GM18858 (cell line): ENCODE data around the gene NAV3.

Experiments
- ATAC-seq: cut with Tn5 transposase; IDR thresholded peaks from one replicate; pipeline ENCODE4 v1.9.1; 2021; ENCODE audit not compliant: unreplicated experiment

The NAV3 gene

DNA sequence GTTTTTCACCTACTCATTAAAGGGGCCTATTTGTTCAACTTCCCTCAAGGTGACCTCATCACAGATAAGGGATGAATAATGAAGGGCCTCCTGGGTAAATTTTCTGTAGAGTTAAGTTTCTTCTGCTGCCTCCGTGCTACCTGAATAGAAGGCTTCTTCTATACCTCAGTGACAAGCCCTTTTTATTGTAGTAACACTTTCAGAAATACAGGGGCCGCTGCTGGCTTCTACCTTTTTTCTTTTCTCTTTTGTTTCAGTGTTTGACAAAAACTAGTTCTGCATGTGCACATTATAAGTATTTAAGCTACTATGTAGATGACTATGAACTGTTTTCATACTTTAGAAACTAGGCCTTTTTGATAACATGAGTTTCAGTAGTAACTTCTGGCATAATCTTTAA is 207.0 kb downstream of the NAV3 start:
- no peak for ATAC-seq

DNA sequence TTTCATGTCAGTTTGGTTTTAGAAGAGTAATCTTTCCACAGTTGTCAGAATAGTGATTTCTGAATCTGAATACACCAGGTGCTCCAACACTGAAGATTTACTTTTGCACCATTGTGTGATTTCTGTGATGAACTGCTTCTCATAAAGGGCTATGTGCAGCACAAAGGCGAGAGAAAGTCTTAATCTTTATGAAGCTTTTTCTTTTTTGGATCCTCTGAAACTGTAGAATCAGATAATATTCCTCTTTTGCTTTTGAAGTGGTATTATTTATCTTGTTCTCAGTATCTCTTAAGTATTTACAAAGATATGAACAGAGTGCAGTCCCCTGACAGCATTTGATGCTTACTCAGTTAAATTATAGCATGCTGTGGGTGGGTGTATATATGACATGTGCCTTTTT is 207.8 kb downstream of the NAV3 start:
- ATAC-seq = no peak

DNA sequence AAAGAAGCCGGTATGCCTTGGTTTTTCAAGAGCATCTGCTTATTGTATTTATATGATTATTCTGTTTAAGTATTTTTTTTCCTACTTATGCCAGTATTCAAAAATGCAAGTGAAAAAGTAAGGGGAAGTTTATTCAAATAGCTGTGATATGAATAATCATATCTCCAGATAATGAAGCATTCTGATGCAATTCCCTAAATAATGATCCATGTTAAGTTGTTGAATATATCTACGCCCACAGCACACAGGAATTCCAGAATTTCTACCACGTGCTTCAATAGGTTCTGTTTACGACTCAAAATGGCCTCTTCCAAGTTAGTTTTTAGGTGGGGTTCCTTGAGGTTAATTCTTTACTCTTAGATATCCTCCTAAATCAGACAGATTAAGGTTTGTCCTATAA is 208.3 kb downstream of the NAV3 start:
- ATAC-seq = no peak

DNA sequence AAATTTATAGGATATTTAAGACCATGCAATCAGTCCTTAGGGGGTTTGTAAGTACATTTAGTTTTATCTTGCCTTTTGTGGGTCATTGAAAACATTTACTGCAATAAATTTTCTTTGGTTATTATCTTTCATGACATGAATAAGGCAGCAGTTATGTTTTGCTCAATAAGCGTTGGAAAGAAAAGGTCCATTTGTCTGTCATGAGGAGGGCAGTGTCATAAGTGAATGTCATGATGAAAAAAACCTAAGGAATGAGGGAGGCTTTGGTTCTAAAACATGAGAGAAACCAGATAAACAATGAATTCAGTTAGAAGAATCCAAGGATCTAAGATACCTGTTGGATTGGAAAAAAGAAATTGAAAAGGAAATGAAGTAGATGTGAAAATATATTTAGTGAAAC is 209.4 kb downstream of the NAV3 start:
- no peak for ATAC-seq

DNA sequence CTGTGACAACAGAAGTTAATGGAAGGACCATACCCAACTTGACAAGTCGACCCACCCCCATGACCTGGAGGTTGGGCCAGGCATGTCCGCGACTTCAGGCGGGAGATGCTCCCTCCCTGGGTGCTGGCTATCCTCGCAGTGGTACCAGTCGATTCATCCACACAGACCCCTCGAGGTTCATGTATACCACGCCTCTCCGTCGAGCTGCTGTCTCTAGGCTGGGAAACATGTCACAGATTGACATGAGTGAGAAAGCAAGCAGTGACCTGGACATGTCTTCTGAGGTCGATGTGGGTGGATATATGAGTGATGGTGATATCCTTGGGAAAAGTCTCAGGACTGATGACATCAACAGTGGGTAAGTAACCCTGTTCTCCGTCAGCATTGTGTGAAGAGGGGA is 220.1 kb downstream of the NAV3 start:
- ATAC-seq = no peak

DNA sequence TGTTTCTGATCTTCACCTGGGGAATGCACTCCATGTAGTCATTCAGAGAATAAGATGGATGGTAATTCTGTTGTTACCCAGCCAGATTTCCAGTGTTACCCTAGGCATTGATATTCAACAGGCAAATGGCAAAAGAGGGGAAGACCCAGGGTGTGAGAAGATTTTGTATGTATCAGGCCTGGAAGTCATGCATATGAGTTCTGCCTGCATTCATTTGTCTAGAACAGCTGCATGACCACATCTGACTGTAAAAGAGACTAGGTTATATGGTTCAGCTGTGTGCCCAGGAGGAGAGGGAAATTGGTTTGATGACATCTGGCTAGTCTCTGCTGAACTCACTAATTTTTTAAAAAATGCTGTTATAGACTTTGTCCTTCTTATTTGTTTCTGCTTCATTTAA is 224.9 kb downstream of the NAV3 start:
- no peak for ATAC-seq

DNA sequence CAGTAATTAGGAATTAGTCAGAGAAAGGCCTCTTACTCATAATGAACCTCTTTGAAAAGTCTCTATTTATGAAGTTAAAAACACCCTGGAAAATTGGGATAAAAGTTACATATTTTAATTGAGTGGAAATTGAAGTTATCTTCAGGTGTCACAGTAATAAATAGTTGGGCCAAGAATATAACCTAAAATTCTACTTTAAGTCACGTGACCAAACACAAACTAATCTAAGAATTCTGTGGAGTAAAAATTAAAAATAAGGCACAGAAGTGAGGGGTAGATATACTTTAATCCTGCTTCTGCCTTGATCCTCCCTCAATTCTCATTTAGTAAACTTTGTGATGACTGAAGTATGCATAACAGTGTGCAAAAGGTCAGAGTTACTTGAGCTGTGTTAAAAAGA is 226.4 kb downstream of the NAV3 start:
- ATAC-seq = no peak

DNA sequence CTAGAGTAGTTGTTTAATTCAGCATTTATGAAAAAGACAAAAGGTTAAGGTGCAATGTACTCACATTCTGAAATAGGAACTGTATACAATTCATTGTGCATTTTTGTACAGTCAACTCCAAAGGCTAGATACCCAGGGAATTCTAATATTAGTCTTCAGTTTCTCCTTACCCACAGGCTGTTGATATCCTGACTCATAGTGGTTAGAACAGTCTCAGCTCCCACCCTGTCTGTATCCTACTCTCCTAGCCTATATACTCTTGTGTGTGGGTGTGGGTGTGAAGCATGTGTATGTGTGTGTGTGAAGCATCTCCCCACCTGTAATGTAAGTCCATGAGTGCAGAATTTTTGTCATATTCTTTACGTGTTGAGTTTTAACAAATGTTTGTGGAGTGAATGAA is 229.5 kb downstream of the NAV3 start:
- no peak for ATAC-seq

DNA sequence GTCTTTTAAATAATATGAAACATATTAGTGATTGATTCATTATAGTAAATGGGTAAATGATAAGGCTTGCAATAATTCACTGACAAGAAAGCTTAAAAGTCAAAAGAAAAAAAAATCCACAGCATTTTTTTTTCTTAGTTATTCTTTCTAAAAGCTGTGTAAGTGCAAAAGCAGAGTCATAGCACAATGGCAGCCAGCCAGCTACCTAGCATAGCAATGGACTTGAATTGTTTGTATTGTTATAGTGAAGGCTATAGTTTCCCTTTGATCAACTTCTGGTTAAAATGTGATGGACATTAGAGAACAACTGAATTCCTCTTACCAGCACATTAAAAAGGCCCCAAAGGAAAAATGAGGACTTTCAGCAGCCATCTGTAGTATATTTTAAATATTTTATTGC is 232.1 kb downstream of the NAV3 start:
- no peak for ATAC-seq

DNA sequence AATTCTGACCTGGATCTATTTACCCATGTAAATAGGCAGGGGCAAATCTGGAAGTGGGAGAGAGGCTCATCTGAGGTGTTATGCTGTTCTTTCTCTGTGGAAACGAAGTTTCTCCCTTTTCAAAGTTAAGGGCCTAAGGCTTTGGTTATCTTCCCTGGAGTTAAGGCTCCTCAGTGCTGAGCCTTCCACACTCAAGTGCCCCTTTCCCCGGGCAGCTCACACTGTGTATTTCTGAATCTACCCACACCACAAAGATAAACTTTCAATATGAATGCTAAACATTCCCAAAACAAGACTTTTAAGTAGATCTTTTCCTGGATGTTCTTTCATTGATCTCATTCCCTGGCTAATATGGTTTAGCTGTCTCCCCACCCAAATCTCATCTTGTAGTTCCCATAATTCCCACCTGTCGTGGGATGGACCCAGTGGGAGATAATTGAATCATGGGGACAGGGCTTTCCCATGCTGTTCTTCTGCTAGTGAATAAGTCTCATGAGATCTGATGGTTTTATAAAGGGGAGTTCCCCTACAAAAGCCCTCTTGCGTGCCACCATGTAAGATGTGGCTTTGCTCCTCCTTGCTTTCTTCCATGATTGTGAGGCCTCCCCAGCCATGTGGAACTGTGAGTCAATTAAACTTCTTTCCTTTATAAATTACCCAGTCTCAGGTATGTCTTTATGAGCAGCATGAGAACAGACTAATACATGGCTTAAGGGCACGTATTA is 251.1 kb downstream of the NAV3 start:
- ATAC-seq = no peak

DNA sequence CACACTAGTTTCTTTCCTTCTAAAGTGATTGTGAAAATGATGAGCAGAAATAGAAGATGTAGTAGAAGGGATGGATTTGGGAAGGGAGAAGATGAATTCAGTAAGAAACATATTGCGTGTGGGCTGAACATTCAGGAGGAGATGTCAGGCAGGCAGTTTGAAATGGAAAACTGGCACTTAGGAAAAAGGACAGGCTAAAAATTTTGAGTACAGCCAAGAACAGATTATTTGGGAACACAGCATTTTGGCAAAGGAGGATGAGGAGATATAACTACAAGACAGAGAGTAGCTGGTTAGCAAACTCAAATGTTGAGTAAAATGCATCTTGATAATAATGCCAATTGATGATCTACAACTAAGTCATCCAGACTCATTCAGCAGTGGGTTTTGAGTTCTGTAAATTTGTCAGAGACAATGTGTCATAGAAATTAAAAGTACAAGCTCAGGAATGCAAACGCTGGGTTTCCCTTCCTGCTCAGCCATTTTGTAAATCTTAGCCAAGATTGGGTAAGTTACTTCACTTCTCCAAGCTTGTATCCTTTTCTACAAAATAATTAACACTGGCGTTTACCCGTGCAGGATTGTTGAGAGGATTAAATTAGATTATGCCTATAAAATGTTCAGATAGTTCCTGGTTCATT is 255.0 kb downstream of the NAV3 start:
- ATAC-seq = no peak

DNA sequence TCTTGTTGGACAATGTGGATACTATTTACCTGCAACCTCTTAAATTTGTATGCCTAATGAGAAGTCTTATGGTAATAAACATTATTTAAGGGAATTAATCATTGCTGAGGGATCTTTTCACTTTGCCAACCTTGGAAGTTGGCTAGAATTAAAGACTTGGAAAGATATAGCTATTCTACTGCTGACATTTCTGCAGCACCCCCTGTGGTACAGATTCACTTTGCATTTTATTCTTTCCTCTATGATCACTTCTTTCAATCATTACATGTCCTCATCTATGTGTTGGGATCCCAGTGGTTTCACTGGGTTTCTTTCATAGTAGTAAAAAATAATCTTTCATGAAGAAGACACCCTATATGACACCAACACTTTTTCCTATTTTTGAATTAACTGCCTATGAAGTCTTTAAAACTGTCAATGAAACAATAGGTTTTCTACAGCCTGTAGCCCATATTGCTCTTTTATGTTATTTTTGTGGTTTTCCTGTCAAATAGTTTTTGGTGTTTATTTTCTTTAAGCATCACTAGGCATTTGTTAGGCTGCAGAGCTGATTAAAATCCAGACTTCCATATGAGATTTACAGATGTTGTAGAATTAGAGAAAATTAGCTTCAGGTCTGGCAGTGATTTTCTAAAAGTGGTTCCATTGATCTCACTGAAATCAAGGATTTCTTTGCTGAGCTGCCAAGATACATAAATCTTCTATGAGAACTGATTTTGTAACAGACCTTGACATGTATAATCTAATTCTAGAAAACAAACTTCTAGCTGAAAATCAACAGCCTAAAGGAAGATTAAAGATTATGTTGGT is 256.1 kb downstream of the NAV3 start:
- no peak for ATAC-seq

DNA sequence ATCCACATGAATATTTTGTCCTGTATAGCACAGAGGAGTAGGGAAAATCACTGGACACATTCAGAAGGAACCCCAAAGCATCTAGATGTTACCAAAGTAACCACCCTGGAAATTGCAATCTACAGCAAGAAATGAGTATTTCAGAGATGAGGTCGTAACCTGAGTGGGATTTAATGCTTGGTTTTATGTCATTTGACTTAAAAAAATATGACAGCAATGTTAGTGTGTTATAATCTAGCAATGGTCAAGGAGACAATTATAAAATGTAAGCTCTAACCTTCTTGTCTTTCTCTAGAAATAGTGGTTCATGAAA is 256.6 kb downstream of the NAV3 start:
- ATAC-seq = no peak

DNA sequence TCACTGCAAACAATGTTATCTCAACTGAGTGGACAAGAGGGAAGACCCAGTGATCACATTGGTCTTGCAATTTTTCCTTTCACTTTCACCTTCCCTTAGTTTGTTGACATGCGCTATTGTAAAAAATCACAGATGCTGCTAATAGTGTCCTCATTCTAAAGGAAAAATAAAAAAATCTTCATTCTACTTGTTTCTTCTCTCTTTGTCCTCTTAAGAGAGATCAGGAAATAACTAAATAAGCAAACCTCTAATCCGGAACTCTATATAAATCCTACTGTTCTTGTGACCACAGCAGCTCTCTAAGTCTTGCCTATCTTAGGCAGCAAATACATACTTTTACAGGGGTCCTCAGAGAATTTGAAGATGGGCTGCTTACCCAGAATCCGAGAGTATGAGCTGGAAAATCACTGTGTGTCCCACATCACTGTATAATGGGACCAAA is 257.7 kb downstream of the NAV3 start:
- ATAC-seq = no peak

DNA sequence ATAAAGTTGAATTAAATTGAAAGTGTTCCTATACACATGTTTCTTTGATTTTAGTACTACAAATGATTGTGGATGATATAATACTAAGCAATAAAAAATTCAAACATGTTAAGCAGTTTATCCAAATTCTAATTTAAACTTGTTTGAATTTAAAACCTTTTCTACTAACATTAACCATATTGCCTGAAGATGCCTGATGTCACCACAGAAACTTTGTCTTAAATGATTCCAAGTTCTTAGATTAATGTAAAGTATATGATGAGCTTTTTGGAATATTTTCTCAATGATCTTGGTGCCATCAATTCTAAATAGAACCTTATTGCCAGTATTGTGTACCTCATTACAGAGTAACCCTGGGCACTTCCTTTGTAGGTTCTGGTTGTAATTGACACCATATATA is 259.6 kb downstream of the NAV3 start:
- no peak for ATAC-seq

DNA sequence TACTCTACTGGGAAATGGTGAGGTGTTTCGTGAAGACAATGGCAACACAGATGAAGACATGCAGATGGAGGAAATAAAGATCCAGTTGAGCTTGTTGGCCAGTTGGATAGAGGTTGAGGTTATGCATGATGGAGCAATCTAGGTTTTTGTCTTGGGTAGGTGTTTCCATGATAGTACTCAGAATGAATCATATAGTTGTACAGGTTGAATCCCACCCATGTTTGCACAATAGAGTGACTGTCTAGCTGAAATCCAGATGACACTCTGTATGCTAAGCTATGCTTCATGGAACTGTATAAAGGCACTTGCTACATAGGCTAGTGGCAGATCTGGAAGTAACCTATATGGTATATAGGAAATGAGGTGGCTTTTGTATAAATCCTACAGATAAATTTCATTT is 264.9 kb downstream of the NAV3 start:
- ATAC-seq = no peak

DNA sequence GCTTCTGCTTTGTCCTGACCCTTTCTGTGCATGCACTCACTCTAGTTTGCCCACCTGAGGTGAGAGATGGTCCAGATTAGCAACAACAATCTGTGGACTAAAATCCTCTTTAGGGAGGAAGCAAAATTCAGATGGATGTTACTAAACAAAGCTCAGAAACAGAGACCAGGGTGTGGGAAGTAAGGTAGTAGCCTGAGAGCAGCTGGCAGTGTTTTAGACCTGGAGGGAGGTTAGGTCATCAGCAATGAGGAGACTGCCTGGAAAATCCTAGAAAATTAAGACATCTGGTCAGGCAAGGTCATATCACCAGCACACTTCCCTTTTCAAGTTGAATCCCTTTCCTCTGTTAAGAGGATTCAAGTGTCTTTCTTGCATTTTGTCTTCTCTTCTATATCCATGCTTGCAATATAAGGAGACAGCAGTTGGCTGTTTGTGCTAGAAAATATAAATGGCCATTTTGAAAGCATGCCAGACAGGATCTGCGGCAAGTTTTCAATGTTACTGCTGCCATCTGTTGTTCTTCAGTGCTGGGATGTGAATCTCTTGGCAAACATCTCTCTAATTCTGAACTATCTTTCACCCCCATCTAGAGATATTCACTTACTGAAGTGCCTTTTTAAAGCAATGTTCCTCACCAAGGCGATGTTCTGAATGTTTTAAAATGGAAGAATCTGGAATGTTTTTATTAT is 266.4 kb downstream of the NAV3 start:
- no peak for ATAC-seq

DNA sequence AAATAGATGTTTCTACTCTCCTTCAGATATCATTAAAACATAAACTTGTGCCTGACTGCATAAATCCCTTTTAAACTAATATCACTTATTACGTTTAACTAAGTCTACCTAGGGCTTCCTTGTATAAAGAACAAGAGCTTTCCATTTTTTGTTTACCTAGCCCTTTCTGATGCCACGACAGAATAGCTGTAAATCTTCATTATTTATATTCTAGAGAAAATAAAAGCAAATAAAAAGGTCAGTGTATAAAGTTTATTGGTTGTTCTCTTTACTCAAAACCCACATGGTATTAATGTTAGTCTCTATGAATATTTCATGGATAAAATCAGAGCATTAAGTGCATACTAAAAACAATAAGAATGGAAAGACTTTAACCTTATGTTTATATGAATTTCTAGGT is 269.1 kb downstream of the NAV3 start:
- ATAC-seq = no peak

DNA sequence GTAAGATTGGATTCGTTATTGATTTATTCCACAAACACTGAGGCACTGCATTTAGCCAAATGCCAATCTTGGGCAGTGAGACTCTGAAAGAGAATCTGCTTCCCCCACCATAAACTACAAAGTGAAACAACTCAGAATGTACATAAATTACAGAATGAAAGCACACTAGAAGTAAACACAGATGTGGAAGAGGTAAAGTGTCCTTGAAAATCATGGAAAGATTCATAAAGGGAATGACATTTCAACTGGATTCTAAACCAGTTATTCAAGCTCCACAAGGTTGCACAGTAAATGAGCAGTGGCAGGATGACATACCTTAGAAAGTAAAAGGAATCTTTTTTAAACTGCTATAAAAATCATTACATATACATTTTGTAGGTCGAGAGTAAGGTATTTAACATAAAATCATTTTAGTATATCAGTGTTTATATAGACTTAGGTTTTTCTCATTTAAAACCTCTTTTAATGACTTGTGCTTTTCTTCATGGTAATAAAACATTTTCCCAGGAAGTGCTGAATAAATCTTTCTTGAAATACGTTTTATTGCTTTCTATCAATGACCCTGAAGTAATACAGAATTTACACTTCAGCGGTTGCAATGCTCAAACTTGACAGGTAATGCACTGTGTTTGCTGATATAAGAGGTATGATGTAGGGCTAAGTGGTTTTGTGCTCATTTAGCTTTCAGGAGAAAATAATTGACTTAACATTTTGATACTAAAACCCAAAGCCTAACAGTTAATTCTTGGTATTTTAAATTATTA is 270.6 kb downstream of the NAV3 start:
- ATAC-seq = no peak

DNA sequence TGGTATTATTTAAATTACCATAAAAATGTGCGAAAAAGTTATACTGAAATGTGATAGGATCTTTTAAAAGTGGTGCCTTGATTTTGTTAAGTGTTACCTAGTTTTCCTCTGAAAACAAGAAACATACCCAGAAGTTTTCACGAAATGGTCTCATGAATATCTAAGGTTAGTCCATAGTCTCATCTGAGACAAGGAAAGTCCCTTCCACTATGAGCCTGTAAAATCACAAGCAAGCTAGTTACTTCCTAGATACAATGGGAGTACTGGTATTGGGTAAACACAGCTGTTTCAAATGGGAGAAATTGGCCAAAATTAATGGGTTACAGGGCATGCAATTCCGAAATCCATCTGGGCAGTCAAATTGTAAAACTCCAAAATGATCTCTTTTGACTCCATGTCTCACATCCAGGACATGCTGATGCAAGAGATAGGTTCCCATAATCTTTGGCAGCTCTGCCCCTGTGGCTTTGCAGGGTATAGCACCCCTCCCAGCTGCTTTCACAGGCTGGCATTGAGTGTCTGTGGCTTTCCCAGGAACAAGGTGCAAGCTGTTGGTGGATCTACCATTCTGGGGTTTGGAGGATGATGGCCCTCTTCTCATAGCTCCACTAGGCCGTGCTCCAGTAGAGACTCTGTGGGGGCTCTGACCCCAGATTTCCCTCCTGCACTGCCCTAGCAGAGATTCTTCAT is 271.4 kb downstream of the NAV3 start:
- no peak for ATAC-seq
